ENCODE measurements around the gene CCDC190. TPM values are rescaled to one million over a fixed set of nuclear protein-coding genes. Genes with fewer than 3 reads are reported as not detected.

CCDC190 gene
- total and polyA plus RNA-seq, 3 donors from 2014 or later = 0.19 to 1.6 (median 1.2) TPM

DNA sequence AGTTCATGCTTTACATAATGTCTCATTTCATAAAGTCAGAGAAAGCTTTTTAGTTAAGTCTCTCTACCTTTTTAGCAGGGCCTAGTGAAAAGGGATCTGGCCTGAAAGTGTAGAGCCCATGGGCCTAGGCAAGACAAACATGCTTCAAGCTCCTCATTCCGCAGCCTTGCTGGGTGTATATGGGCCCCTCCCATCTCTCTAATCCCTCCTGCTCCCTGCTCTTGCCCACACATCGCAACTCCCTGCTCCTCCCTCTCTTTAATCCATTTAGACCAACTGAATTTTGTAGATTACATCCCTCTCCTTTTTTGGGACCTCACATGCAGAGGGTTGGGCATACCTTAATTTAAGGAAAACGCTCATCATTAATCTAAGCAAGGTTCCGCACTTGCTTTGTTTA lies 42.3 kb upstream of the CCDC190 start:
- 89 to 97% methylated on average over 4 of the region's 4 CpGs for WGBS, 2 donors
- intact Hi-C loops (cut with DNase I; ENCODE audit: low total_unique reads) = no loop called here

DNA sequence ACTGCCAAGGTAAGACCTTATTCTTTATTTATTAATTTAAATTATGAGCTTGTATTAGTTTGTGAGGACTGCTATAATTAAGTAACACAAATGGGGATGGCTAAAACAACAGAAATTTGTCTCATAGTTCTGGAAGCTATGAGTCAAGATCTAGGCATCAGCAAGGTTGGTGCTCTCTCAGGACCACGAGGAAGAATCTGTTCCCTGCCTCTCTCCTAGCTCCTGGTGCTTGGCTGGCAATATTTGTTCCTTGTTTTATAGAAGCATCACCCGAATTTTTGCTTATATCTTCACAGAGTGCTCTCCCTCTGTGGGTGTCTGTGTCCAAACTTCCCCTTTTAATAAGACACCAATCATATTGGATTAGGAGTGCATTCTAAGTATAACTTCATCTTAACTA lies 41.4 kb upstream of the CCDC190 start:
- TF ChIP-seq, protein P1, sequence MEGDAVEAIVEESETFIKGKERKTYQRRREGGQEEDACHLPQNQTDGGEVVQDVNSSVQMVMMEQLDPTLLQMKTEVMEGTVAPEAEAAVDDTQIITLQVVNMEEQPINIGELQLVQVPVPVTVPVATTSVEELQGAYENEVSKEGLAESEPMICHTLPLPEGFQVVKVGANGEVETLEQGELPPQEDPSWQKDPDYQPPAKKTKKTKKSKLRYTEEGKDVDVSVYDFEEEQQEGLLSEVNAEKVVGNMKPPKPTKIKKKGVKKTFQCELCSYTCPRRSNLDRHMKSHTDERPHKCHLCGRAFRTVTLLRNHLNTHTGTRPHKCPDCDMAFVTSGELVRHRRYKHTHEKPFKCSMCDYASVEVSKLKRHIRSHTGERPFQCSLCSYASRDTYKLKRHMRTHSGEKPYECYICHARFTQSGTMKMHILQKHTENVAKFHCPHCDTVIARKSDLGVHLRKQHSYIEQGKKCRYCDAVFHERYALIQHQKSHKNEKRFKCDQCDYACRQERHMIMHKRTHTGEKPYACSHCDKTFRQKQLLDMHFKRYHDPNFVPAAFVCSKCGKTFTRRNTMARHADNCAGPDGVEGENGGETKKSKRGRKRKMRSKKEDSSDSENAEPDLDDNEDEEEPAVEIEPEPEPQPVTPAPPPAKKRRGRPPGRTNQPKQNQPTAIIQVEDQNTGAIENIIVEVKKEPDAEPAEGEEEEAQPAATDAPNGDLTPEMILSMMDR (IDR thresholded peaks at IDR 0.05) = no peak
- no peak for TF ChIP-seq POLR2A (IDR thresholded peaks at IDR 0.05)
- Histone ChIP-seq H3K36me3 (ENCODE audit: low read depth, missing control alignments) (no peaks in the 10 kb centered on the region), H3K4me3 (no peak overlapping the region), H3K27me3 (no peaks in the 10 kb centered on the region), H3K27ac (no peak overlapping the region), H3K9me3 (no peaks in the 10 kb centered on the region), H3K4me1 (no peaks in the 10 kb centered on the region)
- WGBS, 2 donors = 77 to 81% methylated on average over 2 of the region's 2 CpGs
- no peak for DNase-seq
- intact Hi-C loops (cut with DNase I; ENCODE audit: low total_unique reads) = no loop called here

More for the DNA sequence above, 42.3 kb upstream of the CCDC190 start:
- Histone ChIP-seq H3K4me3 (no peak overlapping the region), H3K36me3 (ENCODE audit: low read depth, missing control alignments) (no peaks in the 10 kb centered on the region), H3K27me3 (no peaks in the 10 kb centered on the region), H3K9me3 (no peaks in the 10 kb centered on the region), H3K27ac (no peak overlapping the region), H3K4me1 (no peaks in the 10 kb centered on the region)
- TF ChIP-seq POLR2A (IDR thresholded peaks at IDR 0.05) = no peak
- TF ChIP-seq, protein P1 (IDR thresholded peaks at IDR 0.05) = no peak
- no peak for DNase-seq

- WGBS, 2 donors = 68 to 87% methylated on average over 1 of the region's 1 CpG
- Histone ChIP-seq H3K4me3 (no peak overlapping the region), H3K4me1 (no peaks in the 10 kb centered on the region), H3K36me3 (ENCODE audit: low read depth, missing control alignments) (no peaks in the 10 kb centered on the region), H3K9me3 (no peaks in the 10 kb centered on the region), H3K27ac (no peak overlapping the region), H3K27me3 (no peaks in the 10 kb centered on the region)
- intact Hi-C loops (cut with DNase I; ENCODE audit: low total_unique reads) = no loop called here
- DNase-seq = no peak
- no peak for TF ChIP-seq POLR2A (IDR thresholded peaks at IDR 0.05)
- TF ChIP-seq, protein P1 (IDR thresholded peaks at IDR 0.05) = no peak
Measured at GRCh38 chr1:162901243-162901642, 40.3 kb upstream of the CCDC190 start.

GRCh38 chr1:162899422-162900146 lies 38.6 kb upstream of the CCDC190 start:
- Histone ChIP-seq H3K36me3 (ENCODE audit: low read depth, missing control alignments) (no peaks in the 10 kb centered on the region), H3K27ac (no peak overlapping the region), H3K4me1 (no peaks in the 10 kb centered on the region), H3K9me3 (no peaks in the 10 kb centered on the region), H3K27me3 (no peaks in the 10 kb centered on the region), H3K4me3 (no peak overlapping the region)
- TF ChIP-seq POLR2A (IDR thresholded peaks at IDR 0.05) = no peak
- TF ChIP-seq, protein P1 (IDR thresholded peaks at IDR 0.05) = no peak
- intact Hi-C loops (cut with DNase I; ENCODE audit: low total_unique reads) = no loop called here
- 57 to 76% methylated on average over 5 of the region's 5 CpGs for WGBS, 2 donors
- no peak for DNase-seq

GRCh38 chr1:162893612-162893908 lies 32.6 kb upstream of the CCDC190 start:
- H3K4me3 ChIP-seq = no peak overlapping the region
- H3K9me3 ChIP-seq = no peaks in the 10 kb centered on the region

More at GRCh38 chr1:162893612-162893908, 32.6 kb upstream of the CCDC190 start:
- no peaks in the 10 kb centered on the region for H3K27me3 ChIP-seq
- TF ChIP-seq, protein P1 (IDR thresholded peaks at IDR 0.05) = no peak
- TF ChIP-seq POLR2A (IDR thresholded peaks at IDR 0.05) = no peak
- no peak for DNase-seq
- no peaks in the 10 kb centered on the region for H3K36me3 ChIP-seq (ENCODE audit: low read depth, missing control alignments)
- intact Hi-C loops (cut with DNase I; ENCODE audit: low total_unique reads) = no loop called here
- no peaks in the 10 kb centered on the region for H3K4me1 ChIP-seq
- H3K27ac ChIP-seq = no peak overlapping the region
